ENCODE results near the gene LDB2. TPM values are rescaled to one million over a fixed set of nuclear protein-coding genes. Genes with fewer than 3 reads are reported as not detected.

Gene LDB2
- total and polyA plus RNA-seq, 3 experiments from 2014 or later, result not detected

- Histone ChIP-seq H3K9me3 (ENCODE audit: low read length) (no peaks in the 10 kb centered on the region), H3K4me1 (ENCODE audit: insufficient read depth, low read length) (no peaks in the 10 kb centered on the region), H3K36me3 (ENCODE audit: insufficient read depth, low read length) (no peaks in the 10 kb centered on the region), H3K27ac (ENCODE audit: low read depth, low read length) (no peak overlapping the region), H3K27me3 (ENCODE audit: insufficient read depth, low read length, poor library complexity, severe bottlenecking) (no peaks in the 10 kb centered on the region), H3K4me3 (ENCODE audit: low read length) (no peak overlapping the region)
- no peak for DNase-seq
- Mint-ChIP-seq H3K9me3 (no peaks in the 10 kb centered on the region), H3K4me1 (peaks cover 12 to 15% (median 14%) of the 10 kb centered on the region in 3 donors), H3K36me3 (peaks cover 0 to 4% (median 0%) of the 10 kb centered on the region in 3 donors), H3K27me3 (peaks cover 0 to 1% of the 10 kb centered on the region in 2 donors), H3K4me3 (no peak overlapping the region), H3K27ac (peak overlapping the region in 1 of 8 donors; percentile 75)
- POLR2A ChIA-PET, result no interaction called here
- CTCF ChIA-PET, result interaction anchor here (1.2 kb wide), 1 partner anchor 33 kb away, joined by 3 read pairs; no protein-coding TSS in a partner anchor
These were observed 14.6 kb downstream of the LDB2 start for GRCh38 chr4:16883806-16884205.

DNA sequence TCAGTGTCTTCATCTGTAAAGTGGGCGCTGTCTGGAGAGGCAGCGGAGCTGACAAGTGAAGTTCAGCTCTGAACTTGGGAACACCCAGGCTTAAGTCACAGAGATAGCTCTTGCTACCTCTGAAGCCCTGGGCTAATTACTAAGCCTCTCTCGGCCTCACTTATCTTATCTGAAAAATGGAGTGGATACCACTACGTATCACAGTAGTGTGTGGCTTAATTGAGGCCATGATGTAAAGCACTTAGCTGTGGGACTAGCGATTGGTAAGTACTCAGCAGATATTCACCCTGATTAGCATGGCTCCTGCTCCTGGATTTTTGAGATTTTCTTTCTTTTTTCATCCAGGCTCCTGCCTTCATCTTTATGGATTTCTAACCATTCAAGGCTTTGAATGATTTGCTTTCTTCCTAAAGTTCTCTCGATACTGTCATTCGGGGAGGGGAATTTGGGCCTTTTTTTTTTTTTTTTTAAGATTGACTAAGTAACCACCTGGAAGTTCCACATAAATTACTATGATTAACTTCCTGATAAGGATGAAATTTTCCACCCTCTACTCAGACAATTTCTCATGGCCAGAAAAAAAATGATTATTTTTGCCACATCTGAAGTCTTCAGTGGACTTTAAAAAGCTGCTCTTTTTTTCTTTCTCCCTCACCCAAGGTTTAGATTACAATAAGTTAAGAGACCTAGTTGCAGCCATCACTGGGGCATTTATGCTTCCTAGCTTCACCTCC is 17.1 kb downstream of the LDB2 start:
- Histone ChIP-seq H3K4me3 (ENCODE audit: low read length) (no peak overlapping the region), H3K36me3 (ENCODE audit: insufficient read depth, low read length) (no peaks in the 10 kb centered on the region), H3K9me3 (ENCODE audit: low read length) (no peaks in the 10 kb centered on the region), H3K4me1 (ENCODE audit: insufficient read depth, low read length) (no peaks in the 10 kb centered on the region), H3K27ac (ENCODE audit: low read depth, low read length) (no peak overlapping the region), H3K27me3 (ENCODE audit: insufficient read depth, low read length, poor library complexity, severe bottlenecking) (no peaks in the 10 kb centered on the region)
- H3K36me3 Mint-ChIP-seq, result peaks cover 0 to 4% (median 0%) of the 10 kb centered on the region in 3 donors
- peaks cover 12 to 14% (median 14%) of the 10 kb centered on the region in 3 donors for H3K4me1 Mint-ChIP-seq
- H3K4me3 Mint-ChIP-seq, result no peak overlapping the region
- no peak for DNase-seq
- H3K27me3 Mint-ChIP-seq, result peaks cover 0 to 1% of the 10 kb centered on the region in 2 donors
- H3K9me3 Mint-ChIP-seq, result peaks cover 0 to 4% (median 0%) of the 10 kb centered on the region in 5 donors
- ChIA-PET CTCF (interaction anchor here (1.5 kb wide), 1 partner anchor 17 kb away, joined by 4 read pairs; the partner anchor contains the start of gene LDB2), POLR2A (no interaction called here)
- H3K27ac Mint-ChIP-seq, result peak overlapping the region in 1 of 8 donors; percentile 52

- peaks cover 0 to 4% (median 0%) of the 10 kb centered on the region in 5 donors for H3K9me3 Mint-ChIP-seq
- Histone ChIP-seq H3K9me3 (ENCODE audit: low read length) (no peaks in the 10 kb centered on the region), H3K4me1 (ENCODE audit: insufficient read depth, low read length) (no peaks in the 10 kb centered on the region), H3K27me3 (ENCODE audit: insufficient read depth, low read length, poor library complexity, severe bottlenecking) (no peaks in the 10 kb centered on the region), H3K36me3 (ENCODE audit: insufficient read depth, low read length) (no peaks in the 10 kb centered on the region), H3K4me3 (ENCODE audit: low read length) (no peak overlapping the region), H3K27ac (ENCODE audit: low read depth, low read length) (no peak overlapping the region)
- no peaks in the 10 kb centered on the region for H3K27me3 Mint-ChIP-seq
- no peak overlapping the region for H3K4me3 Mint-ChIP-seq
- CTCF ChIA-PET, result no interaction called here
- H3K4me1 Mint-ChIP-seq, result no peaks in the 10 kb centered on the region
- POLR2A ChIA-PET, result no interaction called here
- no peak overlapping the region for H3K27ac Mint-ChIP-seq
- H3K36me3 Mint-ChIP-seq, result peaks cover 0 to 4% (median 0%) of the 10 kb centered on the region in 3 donors
- DNase-seq, result no peak
These were observed 23.0 kb downstream of the LDB2 start for GRCh38 chr4:16875487-16875886.

GRCh38 chr4:16869594-16870245 is 28.7 kb downstream of the LDB2 start:
- H3K4me3 Mint-ChIP-seq, result no peak overlapping the region
- no peak overlapping the region for H3K27ac Mint-ChIP-seq
- no peaks in the 10 kb centered on the region for H3K9me3 Mint-ChIP-seq
- H3K4me1 Mint-ChIP-seq, result no peaks in the 10 kb centered on the region
- no peaks in the 10 kb centered on the region for H3K27me3 ChIP-seq (ENCODE audit: insufficient read depth, low read length, poor library complexity, severe bottlenecking)
- H3K36me3 Mint-ChIP-seq, result no peaks in the 10 kb centered on the region
- no peaks in the 10 kb centered on the region for H3K36me3 ChIP-seq (ENCODE audit: insufficient read depth, low read length)
- no peaks in the 10 kb centered on the region for H3K4me1 ChIP-seq (ENCODE audit: insufficient read depth, low read length)
- CTCF ChIA-PET, result no interaction called here
- H3K27ac ChIP-seq (ENCODE audit: low read depth, low read length), result no peak overlapping the region
- peaks cover 0 to 1% of the 10 kb centered on the region in 2 donors for H3K27me3 Mint-ChIP-seq
- POLR2A ChIA-PET, result no interaction called here
- no peak for DNase-seq
- H3K9me3 ChIP-seq (ENCODE audit: low read length), result no peaks in the 10 kb centered on the region
- no peak overlapping the region for H3K4me3 ChIP-seq (ENCODE audit: low read length)

DNA sequence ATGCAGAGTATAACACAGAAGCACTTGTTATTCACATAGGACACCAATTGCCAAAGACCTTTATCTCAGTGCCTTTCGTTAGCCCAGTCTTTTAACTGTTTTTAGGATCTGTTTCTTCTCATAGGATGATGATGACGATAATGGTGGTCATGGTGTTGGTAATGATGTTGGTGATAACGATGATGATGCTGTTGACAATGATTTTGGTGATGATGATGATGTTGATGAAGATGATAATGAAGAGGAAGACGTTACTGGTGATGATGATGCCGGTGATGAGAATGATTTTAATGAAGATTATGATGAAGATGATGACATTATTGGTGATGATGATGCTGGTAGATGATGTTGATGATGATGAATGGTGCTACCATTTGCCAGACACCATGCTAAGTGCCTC is 29.8 kb downstream of the LDB2 start:
- no peaks in the 10 kb centered on the region for H3K4me1 ChIP-seq (ENCODE audit: insufficient read depth, low read length)
- no peak overlapping the region for H3K27ac ChIP-seq (ENCODE audit: low read depth, low read length)
- peaks cover 0 to 3% of the 10 kb centered on the region in 2 donors for H3K27me3 Mint-ChIP-seq
- H3K9me3 Mint-ChIP-seq, result no peaks in the 10 kb centered on the region
- ChIA-PET POLR2A (no interaction called here), CTCF (no interaction called here)
- H3K4me1 Mint-ChIP-seq, result no peaks in the 10 kb centered on the region
- no peaks in the 10 kb centered on the region for H3K27me3 ChIP-seq (ENCODE audit: insufficient read depth, low read length, poor library complexity, severe bottlenecking)
- no peak overlapping the region for H3K4me3 Mint-ChIP-seq
- DNase-seq, result no peak
- no peaks in the 10 kb centered on the region for H3K36me3 ChIP-seq (ENCODE audit: insufficient read depth, low read length)
- H3K4me3 ChIP-seq (ENCODE audit: low read length), result no peak overlapping the region
- no peak overlapping the region for H3K27ac Mint-ChIP-seq
- H3K36me3 Mint-ChIP-seq, result no peaks in the 10 kb centered on the region
- no peaks in the 10 kb centered on the region for H3K9me3 ChIP-seq (ENCODE audit: low read length)

- CTCF ChIA-PET, result no interaction called here
- Histone ChIP-seq H3K27ac (ENCODE audit: low read depth, low read length) (no peak overlapping the region), H3K36me3 (ENCODE audit: insufficient read depth, low read length) (no peaks in the 10 kb centered on the region), H3K27me3 (ENCODE audit: insufficient read depth, low read length, poor library complexity, severe bottlenecking) (no peaks in the 10 kb centered on the region), H3K4me1 (ENCODE audit: insufficient read depth, low read length) (no peaks in the 10 kb centered on the region), H3K4me3 (ENCODE audit: low read length) (no peak overlapping the region), H3K9me3 (ENCODE audit: low read length) (no peaks in the 10 kb centered on the region)
- Mint-ChIP-seq H3K27me3 (peaks cover 0 to 3% of the 10 kb centered on the region in 2 donors), H3K36me3 (no peaks in the 10 kb centered on the region), H3K4me1 (no peaks in the 10 kb centered on the region), H3K9me3 (no peaks in the 10 kb centered on the region), H3K4me3 (no peak overlapping the region), H3K27ac (no peak overlapping the region)
- no peak for DNase-seq
- POLR2A ChIA-PET, result no interaction called here
These were observed 30.6 kb downstream of the LDB2 start for GRCh38 chr4:16867827-16868226.

DNA sequence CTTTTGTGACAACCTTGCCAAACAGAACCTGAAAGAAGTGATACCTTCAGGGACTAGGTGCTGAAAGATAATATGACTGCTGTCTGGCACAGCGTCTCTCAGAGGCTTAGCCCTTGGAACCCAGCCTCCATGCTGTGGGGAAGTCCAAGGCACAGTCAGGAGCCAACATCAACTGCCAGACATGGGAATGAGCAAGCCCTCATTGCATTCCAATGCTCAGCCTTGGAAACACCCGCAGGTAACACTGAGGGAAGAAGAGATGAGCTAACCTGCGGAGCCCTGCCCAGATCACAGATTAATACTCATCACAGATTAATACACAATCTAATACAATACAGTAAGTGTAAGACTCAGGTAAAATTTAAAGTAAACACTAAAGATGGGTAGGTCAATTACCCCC is 31.5 kb downstream of the LDB2 start:
- Histone ChIP-seq H3K27ac (ENCODE audit: low read depth, low read length) (no peak overlapping the region), H3K4me3 (ENCODE audit: low read length) (no peak overlapping the region), H3K9me3 (ENCODE audit: low read length) (no peaks in the 10 kb centered on the region), H3K36me3 (ENCODE audit: insufficient read depth, low read length) (no peaks in the 10 kb centered on the region), H3K4me1 (ENCODE audit: insufficient read depth, low read length) (no peaks in the 10 kb centered on the region), H3K27me3 (ENCODE audit: insufficient read depth, low read length, poor library complexity, severe bottlenecking) (no peaks in the 10 kb centered on the region)
- POLR2A ChIA-PET, result no interaction called here
- Mint-ChIP-seq H3K4me1 (no peaks in the 10 kb centered on the region), H3K27me3 (peaks cover 0 to 3% of the 10 kb centered on the region in 2 donors), H3K36me3 (no peaks in the 10 kb centered on the region), H3K4me3 (no peak overlapping the region), H3K27ac (no peak overlapping the region), H3K9me3 (no peaks in the 10 kb centered on the region)
- DNase-seq, result no peak
- CTCF ChIA-PET, result no interaction called here

GRCh38 chr4:16865897-16866283 is 32.6 kb downstream of the LDB2 start:
- H3K9me3 ChIP-seq (ENCODE audit: low read length), result no peaks in the 10 kb centered on the region
- no peak overlapping the region for H3K27ac ChIP-seq (ENCODE audit: low read depth, low read length)
- no peak for DNase-seq
- no peak overlapping the region for H3K27ac Mint-ChIP-seq
- H3K27me3 ChIP-seq (ENCODE audit: insufficient read depth, low read length, poor library complexity, severe bottlenecking), result no peaks in the 10 kb centered on the region
- no peaks in the 10 kb centered on the region for H3K36me3 Mint-ChIP-seq
- no peaks in the 10 kb centered on the region for H3K9me3 Mint-ChIP-seq
- no peak overlapping the region for H3K4me3 Mint-ChIP-seq
- no peak overlapping the region for H3K4me3 ChIP-seq (ENCODE audit: low read length)
- no peaks in the 10 kb centered on the region for H3K36me3 ChIP-seq (ENCODE audit: insufficient read depth, low read length)
- POLR2A ChIA-PET, result no interaction called here
- no peaks in the 10 kb centered on the region for H3K4me1 Mint-ChIP-seq
- H3K27me3 Mint-ChIP-seq, result peaks cover 0 to 8% of the 10 kb centered on the region in 2 donors
- H3K4me1 ChIP-seq (ENCODE audit: insufficient read depth, low read length), result no peaks in the 10 kb centered on the region
- CTCF ChIA-PET, result no interaction called here

Measured in CD8-positive, alpha-beta memory T cell (primary cell).